ENCODE data around the gene ZBTB46.

- TF ChIP-seq PRDM4 (tag by site-specific recombination; IDR thresholded peaks at IDR 0.05), result no peak
- no peak for TF ChIP-seq ZBTB48 (tag by site-specific recombination; IDR thresholded peaks at IDR 0.05)
- TF ChIP-seq REST (tag by site-specific recombination; IDR thresholded peaks at IDR 0.05), result no peak
- peak; percentile 34 for TF ChIP-seq SP2 (tag by site-specific recombination; IDR thresholded peaks at IDR 0.05)
- no peak for TF ChIP-seq ZNF24 (tag by site-specific recombination; IDR thresholded peaks at IDR 0.05)
- no peak for TF ChIP-seq ZNF449 (tag by site-specific recombination; IDR thresholded peaks at IDR 0.05)
- TF ChIP-seq INSM2 (tag by site-specific recombination; IDR thresholded peaks at IDR 0.05), result no peak
- TF ChIP-seq ZNF138 (tag by site-specific recombination; IDR thresholded peaks at IDR 0.05; ENCODE audit: borderline replicate concordance), result no peak
Measured at GRCh38 chr20:63752411-63753101, 78.5 kb downstream of the ZBTB46 start.
